Activated CD4-positive, alpha-beta T cell treated with anti-CD3 and anti-CD28 coated beads, Interleukin-2, amount 50 U/mL, for 48 hours (primary cell): ENCODE results near the gene ZC3H18.

Experiments used
- DNase-seq, 2 experiments: peaks; one replicate each; pipeline ENCODE4 v3.0.0-alpha.2; 2020

ZC3H18 gene

DNA sequence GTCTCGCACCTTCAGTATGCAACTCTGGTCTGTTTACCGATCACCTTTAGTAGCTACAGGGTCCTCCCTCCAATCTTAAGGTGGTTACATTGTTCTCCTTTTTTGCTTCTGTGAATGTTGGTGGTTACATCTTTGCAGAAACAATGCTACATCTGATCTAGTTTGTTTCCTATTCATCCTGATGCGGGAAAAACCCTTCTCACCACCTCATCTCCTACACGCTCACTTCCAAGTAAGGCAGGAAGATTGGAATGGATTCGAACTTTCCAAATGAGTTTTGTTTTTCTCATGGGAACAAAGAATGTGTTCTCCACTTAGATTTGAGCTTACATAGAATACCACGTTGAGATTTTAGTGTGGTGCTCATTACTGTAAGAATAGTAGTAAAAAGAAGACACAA, 14.5 kb downstream of the ZC3H18 start:
- DNase-seq, result no peak

DNA sequence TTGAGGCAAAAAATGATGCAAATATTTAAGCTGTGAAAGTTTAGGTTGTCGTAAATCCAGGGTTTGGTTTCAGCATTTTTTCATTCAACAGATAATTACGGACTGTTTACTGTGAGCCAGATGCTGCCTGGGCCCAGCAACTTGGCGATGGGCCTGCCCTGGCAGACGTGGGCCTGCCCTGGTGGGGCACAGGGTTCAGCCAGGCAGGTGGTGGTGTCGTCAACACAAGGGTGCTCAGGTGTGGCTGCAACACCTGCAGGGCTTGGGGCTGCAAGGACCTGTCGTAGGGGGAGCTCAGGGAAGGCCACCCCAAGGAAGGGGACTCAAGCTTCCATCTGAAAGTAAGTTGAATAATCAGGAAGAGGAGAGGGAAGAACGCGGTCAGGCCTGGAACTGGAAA, 15.1 kb downstream of the ZC3H18 start:
- DNase-seq, result no peak

DNA sequence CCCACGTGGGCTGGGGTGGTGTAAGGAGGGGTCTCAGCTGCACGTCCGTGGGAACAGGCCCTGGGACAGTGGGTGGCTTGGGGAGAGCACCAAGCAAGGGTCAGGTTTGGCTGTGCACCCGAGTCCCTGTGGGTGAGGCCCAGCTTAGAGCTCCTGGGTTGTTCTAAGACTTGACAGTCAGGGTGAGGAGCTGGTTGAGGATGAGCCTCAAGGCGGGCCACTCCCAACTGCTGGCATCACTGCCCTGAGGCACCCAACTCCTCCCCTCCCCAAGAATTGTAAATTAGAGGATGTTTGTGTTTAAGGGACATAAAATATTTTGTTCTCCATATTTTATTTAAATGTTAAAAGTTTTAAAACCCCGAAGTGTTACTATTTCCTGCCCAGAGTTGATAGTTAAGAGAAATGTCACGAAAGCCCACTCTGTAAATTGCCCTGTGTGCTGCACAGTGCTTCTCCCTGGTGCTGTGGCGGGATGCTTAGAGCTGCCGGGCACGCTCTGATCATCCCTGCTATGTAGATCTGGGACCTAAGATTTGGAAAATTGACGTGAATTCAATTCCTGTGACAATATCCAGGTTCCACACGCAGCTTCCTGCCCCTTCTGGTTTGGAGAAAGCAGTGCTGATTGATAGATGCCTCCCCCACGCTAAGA, 15.9 kb downstream of the ZC3H18 start:
- no peak for DNase-seq

- DNase-seq, result no peak
Observed at GRCh38 chr16:88588148-88588547, 17.9 kb downstream of the ZC3H18 start.

GRCh38 chr16:88588754-88589153, 18.6 kb downstream of the ZC3H18 start:
- no peak for DNase-seq

GRCh38 chr16:88589441-88589840, 19.2 kb downstream of the ZC3H18 start:
- peak in 1 of 2 experiments; percentile 15 for DNase-seq

- peak; percentile 58 to 68 for DNase-seq
Observed at GRCh38 chr16:88591577-88592021, 21.4 kb downstream of the ZC3H18 start.

- no peak for DNase-seq
Observed at GRCh38 chr16:88593061-88593460, 22.9 kb downstream of the ZC3H18 start.

GRCh38 chr16:88593489-88593888, 23.3 kb downstream of the ZC3H18 start:
- DNase-seq, result no peak

DNA sequence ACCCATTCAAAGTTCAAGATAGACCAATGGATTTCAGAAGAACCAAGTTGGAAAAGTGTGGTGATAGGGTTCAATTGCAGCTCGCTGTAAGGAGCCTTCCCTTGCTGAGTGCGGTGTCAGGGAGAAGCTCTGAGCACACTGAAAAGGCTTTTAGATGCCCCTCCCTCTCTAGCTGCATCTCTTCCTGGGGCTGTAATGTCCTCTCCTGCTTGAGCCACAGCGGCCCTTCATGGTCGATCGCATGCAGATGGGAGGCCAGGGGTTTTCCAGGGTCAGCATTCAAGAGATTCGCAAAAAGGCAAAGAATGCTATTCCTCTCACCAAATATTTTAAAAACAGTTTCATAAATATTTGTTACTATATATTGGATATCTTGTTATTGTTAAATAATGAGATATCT, 23.7 kb downstream of the ZC3H18 start:
- DNase-seq, result no peak

- no peak for DNase-seq
Observed at GRCh38 chr16:88595101-88595500, 24.9 kb downstream of the ZC3H18 start.

DNA sequence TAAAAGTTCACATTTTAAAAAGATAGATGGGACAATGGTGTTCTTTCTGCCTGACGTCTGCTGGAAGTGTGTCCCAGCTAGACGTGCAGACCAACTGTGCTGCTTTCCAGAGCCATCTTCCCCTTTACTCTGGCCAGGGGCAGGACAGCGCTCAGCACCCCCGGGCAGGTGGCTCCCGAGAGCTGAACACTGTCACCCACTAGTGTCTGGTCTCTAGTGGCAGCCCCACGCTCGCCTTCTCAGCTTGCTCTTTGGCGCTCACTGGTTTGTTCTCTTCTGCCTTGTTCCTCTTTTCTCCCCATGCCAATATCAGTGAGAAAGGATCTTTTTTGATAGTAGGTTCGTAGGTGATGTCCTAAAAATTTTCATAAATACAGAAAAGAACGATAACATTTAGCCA, 25.7 kb downstream of the ZC3H18 start:
- DNase-seq, result no peak

GRCh38 chr16:88596483-88596882, 26.3 kb downstream of the ZC3H18 start:
- DNase-seq, result no peak

DNA sequence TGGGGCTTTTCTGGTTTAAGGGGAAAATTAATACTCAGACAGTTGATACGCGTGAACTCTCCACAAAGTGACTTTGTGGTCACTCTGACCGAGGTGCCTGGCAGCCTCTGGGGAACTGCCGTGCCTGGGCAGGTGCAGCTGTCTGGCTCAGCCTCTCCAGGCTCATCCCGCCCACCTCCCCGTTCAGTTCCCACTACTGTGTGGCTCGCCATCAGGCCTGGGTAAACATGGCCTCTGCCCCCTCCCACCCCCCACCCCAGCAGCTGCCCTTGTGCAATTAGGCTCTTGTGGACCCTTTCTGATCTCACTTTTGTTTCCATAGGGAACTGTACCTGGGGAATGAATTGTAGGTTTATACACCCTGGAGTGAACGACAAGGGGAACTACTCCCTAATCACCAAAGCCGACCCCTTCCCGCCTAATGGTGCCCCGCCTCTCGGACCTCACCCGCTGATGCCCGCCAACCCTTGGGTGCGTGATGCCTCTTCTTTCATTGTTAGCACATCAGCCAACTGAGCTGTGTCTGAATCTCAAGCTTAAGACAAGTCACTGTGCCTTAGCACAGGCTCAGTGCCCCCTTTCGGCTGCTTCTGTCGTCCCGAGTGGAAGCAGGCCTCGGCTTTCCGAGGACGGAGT, 27.8 kb downstream of the ZC3H18 start:
- no peak for DNase-seq

DNA sequence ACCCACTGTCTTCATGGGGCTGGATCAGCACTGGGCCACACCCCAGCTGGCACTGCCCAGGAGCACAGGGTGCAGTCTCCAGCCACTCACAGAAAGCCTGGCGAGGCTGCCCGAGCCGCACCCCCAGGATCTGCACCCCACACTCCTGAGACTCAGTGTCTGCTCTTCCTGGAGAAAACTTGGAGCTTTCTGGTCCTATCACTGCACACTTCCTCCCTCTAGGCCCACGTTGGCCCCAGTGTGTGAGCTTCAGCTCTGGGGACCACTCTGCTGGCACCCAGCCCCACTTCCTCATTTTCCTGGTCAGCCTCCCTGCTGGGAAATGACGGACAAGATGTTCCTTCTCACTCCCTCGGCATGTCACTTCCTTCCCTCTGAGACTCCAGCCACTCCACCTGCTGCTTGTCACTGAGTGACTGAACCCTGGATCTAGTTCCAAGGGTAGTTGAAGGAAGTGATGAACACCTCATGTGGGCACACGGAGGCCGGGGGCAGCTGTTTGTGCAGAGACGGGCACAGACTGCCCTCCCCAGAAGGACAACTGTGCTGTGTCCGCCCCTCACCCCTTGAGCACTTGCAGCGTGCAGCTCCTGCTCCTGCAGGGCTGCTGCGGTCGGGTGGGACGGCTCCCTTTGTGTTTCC, 29.0 kb downstream of the ZC3H18 start:
- DNase-seq, result no peak

- DNase-seq, result no peak
Observed at GRCh38 chr16:88599825-88600538, 29.8 kb downstream of the ZC3H18 start.

GRCh38 chr16:88600539-88600896, 30.3 kb downstream of the ZC3H18 start:
- no peak for DNase-seq

GRCh38 chr16:88601313-88602036, 31.3 kb downstream of the ZC3H18 start:
- DNase-seq, result no peak

- no peak for DNase-seq
Observed at GRCh38 chr16:88602091-88602490, 31.9 kb downstream of the ZC3H18 start.

DNA sequence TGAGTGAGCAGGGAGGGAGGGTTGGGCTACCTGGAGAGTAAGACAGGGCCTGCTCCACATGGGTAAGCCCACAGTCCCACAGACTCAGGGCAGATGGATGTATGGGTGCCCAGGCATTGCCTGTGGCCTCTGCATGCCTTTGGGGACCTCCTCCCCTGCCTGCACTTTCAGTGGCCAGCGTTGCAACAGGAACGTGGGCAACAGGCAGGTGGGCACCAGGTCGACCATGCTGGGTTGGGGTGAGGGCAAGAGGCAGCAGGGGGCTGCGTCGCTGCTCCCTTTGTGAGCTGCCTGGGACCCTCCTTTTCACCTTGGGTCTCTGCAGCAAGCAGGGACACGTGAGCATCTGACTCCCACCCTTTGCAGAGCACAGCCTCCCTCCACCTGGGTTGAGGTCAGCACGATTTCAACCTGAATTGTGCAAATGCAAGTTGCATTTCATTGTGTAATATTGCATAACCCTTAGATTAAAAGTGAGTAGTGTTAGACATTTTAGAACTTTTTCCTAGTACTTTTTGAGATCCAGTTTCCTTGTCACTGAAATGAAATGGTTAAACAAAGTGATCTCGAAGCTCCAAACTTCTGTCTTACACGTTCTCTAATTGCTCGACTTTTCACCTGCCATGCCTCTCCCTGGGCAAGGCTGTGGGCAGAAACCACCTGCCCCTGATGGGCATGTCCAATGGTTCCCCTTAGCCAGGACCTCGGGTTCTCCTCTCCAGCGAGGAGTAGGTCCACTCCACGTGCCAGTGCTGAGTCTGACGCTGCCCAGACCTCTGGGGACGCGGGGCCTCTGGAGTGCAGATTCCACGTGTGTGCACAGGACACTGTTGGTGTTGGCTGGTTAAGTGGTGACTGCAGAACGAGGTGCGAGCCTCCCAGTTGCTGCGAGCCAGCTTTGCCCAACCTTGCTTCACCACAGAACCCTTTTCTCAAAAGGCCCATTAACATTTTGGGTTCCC, 35.3 kb downstream of the ZC3H18 start:
- no peak for DNase-seq

- DNase-seq, result no peak
Observed at GRCh38 chr16:88606148-88606757, 36.0 kb downstream of the ZC3H18 start.
